ENCODE measurements around the gene GTF2A2.
A peak's percentile ranks its signal among the peaks of the same experiment; 100 is the strongest.

GTF2A2 gene

GRCh38 chr15:59687836-59688235 lies 30.5 kb upstream of the GTF2A2 start:
- no peak for DNase-seq (ENCODE audit: low read depth)
- TF ChIP-seq, protein P1, sequence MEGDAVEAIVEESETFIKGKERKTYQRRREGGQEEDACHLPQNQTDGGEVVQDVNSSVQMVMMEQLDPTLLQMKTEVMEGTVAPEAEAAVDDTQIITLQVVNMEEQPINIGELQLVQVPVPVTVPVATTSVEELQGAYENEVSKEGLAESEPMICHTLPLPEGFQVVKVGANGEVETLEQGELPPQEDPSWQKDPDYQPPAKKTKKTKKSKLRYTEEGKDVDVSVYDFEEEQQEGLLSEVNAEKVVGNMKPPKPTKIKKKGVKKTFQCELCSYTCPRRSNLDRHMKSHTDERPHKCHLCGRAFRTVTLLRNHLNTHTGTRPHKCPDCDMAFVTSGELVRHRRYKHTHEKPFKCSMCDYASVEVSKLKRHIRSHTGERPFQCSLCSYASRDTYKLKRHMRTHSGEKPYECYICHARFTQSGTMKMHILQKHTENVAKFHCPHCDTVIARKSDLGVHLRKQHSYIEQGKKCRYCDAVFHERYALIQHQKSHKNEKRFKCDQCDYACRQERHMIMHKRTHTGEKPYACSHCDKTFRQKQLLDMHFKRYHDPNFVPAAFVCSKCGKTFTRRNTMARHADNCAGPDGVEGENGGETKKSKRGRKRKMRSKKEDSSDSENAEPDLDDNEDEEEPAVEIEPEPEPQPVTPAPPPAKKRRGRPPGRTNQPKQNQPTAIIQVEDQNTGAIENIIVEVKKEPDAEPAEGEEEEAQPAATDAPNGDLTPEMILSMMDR (IDR thresholded peaks at IDR 0.05; ENCODE audit: low read depth, low read length, missing control alignments): no peak
- in situ Hi-C loops (cut with HindIII; ENCODE audit: low sequenced_read_pairs): no loop called here
- H3K4me3 ChIP-seq (ENCODE audit: low read depth, low read length): peak overlapping the region; percentile 97

DNA sequence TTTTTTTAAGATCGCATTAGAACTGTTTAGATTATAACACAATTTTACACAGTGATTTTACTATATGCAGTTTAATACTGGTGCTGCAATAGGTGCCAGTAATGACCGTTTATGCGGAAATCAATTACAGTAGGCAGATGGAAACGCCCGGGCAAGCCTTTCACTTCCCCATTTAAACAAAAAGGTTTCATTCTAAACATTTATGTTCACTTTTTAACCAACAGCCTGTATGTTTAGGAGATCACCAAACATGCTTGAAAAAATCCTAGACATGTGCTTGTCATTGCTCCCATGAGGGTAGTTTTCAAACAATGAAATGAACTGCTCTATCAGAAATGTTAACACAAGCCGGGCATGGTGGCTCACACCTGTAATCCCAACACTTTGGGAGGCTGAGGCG lies 29.1 kb upstream of the GTF2A2 start:
- TF ChIP-seq, protein P1 (IDR thresholded peaks at IDR 0.05; ENCODE audit: low read depth, low read length, missing control alignments): no peak
- DNase-seq (ENCODE audit: low read depth): no peak
- H3K4me3 ChIP-seq (ENCODE audit: low read depth, low read length): no peak overlapping the region
- in situ Hi-C loops (cut with HindIII; ENCODE audit: low sequenced_read_pairs): no loop called here

DNA sequence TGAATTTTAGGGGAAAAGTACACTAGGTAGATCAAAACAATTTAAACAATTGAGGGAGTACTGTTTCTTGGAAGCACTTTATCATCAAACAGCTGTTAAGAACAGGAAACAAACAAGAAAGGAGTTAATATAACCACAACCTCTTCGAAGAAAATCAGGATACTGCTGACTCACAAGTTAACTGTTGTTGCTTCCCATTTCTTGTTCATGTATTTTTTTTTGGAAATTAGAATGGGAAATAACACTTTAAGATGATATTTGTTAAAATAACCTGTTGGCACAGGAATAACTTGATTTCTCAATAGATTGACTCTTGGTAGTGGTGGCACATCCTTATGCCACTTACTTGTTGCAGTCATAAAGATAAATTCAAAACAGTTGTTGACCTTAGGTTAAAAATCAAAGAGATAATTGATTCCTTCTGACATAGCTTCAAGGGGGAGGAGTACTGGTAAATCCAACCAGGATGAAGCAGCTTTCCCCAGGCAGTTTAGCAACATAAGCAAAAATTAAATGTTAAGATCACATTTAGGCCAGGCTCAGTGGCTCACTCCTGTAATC lies 28.5 kb upstream of the GTF2A2 start:
- in situ Hi-C loops (cut with HindIII; ENCODE audit: low sequenced_read_pairs): no loop called here
- peak; percentile 9 for DNase-seq (ENCODE audit: low read depth)
- no peak overlapping the region for H3K4me3 ChIP-seq (ENCODE audit: low read depth, low read length)
- TF ChIP-seq, protein P1 (IDR thresholded peaks at IDR 0.05; ENCODE audit: low read depth, low read length, missing control alignments): no peak

DNA sequence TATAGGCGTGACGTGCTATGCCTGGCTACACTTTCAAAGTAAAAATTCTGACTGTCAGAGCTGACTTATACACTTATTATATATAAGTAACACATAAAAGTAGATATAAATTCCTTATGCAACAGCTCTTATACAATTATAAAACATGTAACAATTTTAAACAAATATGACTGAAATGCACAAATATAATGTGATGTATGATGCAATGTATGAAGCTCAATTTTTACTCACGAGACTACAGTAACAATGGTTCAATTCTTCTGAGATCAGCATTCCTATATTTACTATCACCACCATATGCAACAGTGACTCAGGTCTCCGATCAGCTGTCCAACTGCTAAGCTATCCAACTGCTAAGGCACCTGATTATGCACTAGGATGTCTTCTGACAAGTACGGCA lies 23.6 kb upstream of the GTF2A2 start:
- in situ Hi-C loops (cut with HindIII; ENCODE audit: low sequenced_read_pairs): no loop called here
- no peak overlapping the region for H3K4me3 ChIP-seq (ENCODE audit: low read depth, low read length)
- TF ChIP-seq, protein P1 (IDR thresholded peaks at IDR 0.05; ENCODE audit: low read depth, low read length, missing control alignments): no peak
- DNase-seq (ENCODE audit: low read depth): no peak

DNA sequence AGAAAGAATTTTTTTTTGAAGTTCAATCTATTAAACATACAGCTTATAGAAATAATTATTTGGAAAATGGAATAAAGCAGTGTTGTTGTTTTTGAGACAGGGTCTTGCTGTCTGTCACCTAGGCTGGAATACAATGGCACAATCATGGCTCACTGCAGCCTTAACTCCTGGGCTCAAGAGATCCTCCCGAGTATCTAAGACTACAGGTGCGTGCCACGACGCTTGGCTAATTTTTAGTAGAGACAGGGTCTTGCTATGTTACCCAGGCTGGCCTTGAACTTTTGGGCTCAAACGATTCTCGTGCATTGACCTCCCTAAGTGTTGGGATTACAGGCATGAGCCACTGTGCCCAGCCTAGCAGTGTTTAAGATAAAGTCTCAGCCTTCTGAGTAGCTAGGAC lies 23.0 kb upstream of the GTF2A2 start:
- TF ChIP-seq, protein P1 (IDR thresholded peaks at IDR 0.05; ENCODE audit: low read depth, low read length, missing control alignments): no peak
- no peak for DNase-seq (ENCODE audit: low read depth)
- no peak overlapping the region for H3K4me3 ChIP-seq (ENCODE audit: low read depth, low read length)
- in situ Hi-C loops (cut with HindIII; ENCODE audit: low sequenced_read_pairs): no loop called here

GRCh38 chr15:59678620-59679019 lies 21.3 kb upstream of the GTF2A2 start:
- no peak overlapping the region for H3K4me3 ChIP-seq (ENCODE audit: low read depth, low read length)
- in situ Hi-C loops (cut with HindIII; ENCODE audit: low sequenced_read_pairs): no loop called here
- TF ChIP-seq, protein P1 (IDR thresholded peaks at IDR 0.05; ENCODE audit: low read depth, low read length, missing control alignments): no peak
- DNase-seq (ENCODE audit: low read depth): no peak
